GM06990 (cell line): ENCODE measurements around the gene AP4M1.

Experiments
- DNase-seq: peaks from one replicate; pipeline ENCODE4 v3.0.0-alpha.2; 2011; ENCODE audit not compliant: insufficient read length; ENCODE audit errors: extremely low read depth
- H3K27me3 ChIP-seq: replicated peaks from 2 replicates; pipeline ENCODE4 v1.6.0; 2011; ENCODE audit warnings: low read length; ENCODE audit not compliant: control insufficient read depth, insufficient read depth
- H3K36me3 ChIP-seq: 2 replicates; pipeline ENCODE4 v1.5.1; 2011; ENCODE audit warnings: low read length; ENCODE audit not compliant: control insufficient read depth, insufficient read depth
- H3K4me3 ChIP-seq: replicated peaks from 2 replicates; pipeline ENCODE4 v1.5.1; 2011; ENCODE audit warnings: low read depth, mild to moderate bottlenecking, control low read depth, low read length
- CTCF ChIP-seq: IDR thresholded peaks from 2 replicates; pipeline ENCODE4 v1.5.1; 2011; ENCODE audit warnings: low read length, control low read depth, mild to moderate bottlenecking, inconsistent platforms; ENCODE audit not compliant: insufficient read depth, poor library complexity, severe bottlenecking

AP4M1 gene

GRCh38 chr7:100120733-100121036 is 19.2 kb downstream of the AP4M1 start:
- H3K4me3 ChIP-seq, result no peak overlapping the region; the same call in 1 of the 2 replicates
- DNase-seq, result no peak
- no peaks in the 10 kb centered on the region for H3K27me3 ChIP-seq
- no peaks in the 10 kb centered on the region; the same call in 1 of the 2 replicates for H3K36me3 ChIP-seq
- TF ChIP-seq CTCF, result no peak

GRCh38 chr7:100122067-100122466 is 20.6 kb downstream of the AP4M1 start:
- Histone ChIP-seq H3K27me3 (no peaks in the 10 kb centered on the region), H3K36me3 (no peaks in the 10 kb centered on the region; the same call in 1 of the 2 replicates), H3K4me3 (no peak overlapping the region)
- no peak for TF ChIP-seq CTCF
- no peak for DNase-seq

GRCh38 chr7:100122568-100122967 is 21.1 kb downstream of the AP4M1 start:
- no peak overlapping the region for H3K4me3 ChIP-seq
- no peak for DNase-seq
- no peak for TF ChIP-seq CTCF
- H3K27me3 ChIP-seq, result no peaks in the 10 kb centered on the region
- H3K36me3 ChIP-seq, result no peaks in the 10 kb centered on the region; the same call in 1 of the 2 replicates

GRCh38 chr7:100124301-100125230 is 23.1 kb downstream of the AP4M1 start:
- Histone ChIP-seq H3K27me3 (no peaks in the 10 kb centered on the region), H3K36me3 (no peaks in the 10 kb centered on the region; the same call in 1 of the 2 replicates), H3K4me3 (no peak overlapping the region)
- no peak for TF ChIP-seq CTCF
- DNase-seq, result no peak

- no peak for DNase-seq
- Histone ChIP-seq H3K36me3 (no peaks in the 10 kb centered on the region; the same call in 1 of the 2 replicates), H3K4me3 (peak overlapping the region; percentile 87), H3K27me3 (no peaks in the 10 kb centered on the region)
- TF ChIP-seq CTCF, result peak; percentile 2
Measured at GRCh38 chr7:100126239-100126930, 24.9 kb downstream of the AP4M1 start.
